ENCODE results near the gene HHAT. TPM values are rescaled to one million over a fixed set of nuclear protein-coding genes. Genes with fewer than 3 reads are reported as not detected.

Gene HHAT
- total RNA-seq, 2 donors from 2014 or later = 4.5 to 4.6 TPM

DNA sequence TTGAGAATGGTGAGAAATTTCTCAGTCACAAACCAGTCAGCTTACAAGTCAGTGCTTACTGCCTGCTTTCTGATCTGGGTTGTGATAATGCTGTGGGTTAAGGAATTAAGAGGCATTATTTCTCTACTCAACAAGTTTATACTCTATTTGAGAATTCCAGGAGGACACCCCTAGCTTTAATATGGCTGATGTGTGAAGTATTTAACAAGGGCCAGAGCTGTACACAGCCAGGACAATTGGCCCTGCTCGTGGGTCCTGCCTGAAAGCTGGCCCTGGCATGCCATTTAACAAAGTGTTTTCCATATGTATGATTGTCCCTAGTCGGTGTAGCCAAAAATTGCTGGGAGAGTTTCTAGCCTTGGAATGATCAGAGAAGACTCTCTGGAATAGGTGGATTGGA is 43.2 kb downstream of the HHAT start:
- TF ChIP-seq, protein P1, sequence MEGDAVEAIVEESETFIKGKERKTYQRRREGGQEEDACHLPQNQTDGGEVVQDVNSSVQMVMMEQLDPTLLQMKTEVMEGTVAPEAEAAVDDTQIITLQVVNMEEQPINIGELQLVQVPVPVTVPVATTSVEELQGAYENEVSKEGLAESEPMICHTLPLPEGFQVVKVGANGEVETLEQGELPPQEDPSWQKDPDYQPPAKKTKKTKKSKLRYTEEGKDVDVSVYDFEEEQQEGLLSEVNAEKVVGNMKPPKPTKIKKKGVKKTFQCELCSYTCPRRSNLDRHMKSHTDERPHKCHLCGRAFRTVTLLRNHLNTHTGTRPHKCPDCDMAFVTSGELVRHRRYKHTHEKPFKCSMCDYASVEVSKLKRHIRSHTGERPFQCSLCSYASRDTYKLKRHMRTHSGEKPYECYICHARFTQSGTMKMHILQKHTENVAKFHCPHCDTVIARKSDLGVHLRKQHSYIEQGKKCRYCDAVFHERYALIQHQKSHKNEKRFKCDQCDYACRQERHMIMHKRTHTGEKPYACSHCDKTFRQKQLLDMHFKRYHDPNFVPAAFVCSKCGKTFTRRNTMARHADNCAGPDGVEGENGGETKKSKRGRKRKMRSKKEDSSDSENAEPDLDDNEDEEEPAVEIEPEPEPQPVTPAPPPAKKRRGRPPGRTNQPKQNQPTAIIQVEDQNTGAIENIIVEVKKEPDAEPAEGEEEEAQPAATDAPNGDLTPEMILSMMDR (IDR thresholded peaks at IDR 0.05) = no peak
- ATAC-seq (ENCODE audit: insufficient number of reproducible peaks, low FRiP score, low read depth) (no peak), DNase-seq (ENCODE audit: low spot score) (no peak)
- H3K27ac ChIP-seq = no peak overlapping the region
- H3K27me3 ChIP-seq (replicated peaks; ENCODE audit: insufficient read depth) = no peaks in the 10 kb centered on the region
- H3K36me3 ChIP-seq = no peaks in the 10 kb centered on the region
- H3K4me1 ChIP-seq (ENCODE audit: control insufficient read depth in 1 of 2, low read depth in 2 of 2) = peaks cover 0 to 18% of the 10 kb centered on the region in 2 donors
- H3K4me3 ChIP-seq = no peak overlapping the region
- H3K9me3 ChIP-seq = no peaks in the 10 kb centered on the region

DNA sequence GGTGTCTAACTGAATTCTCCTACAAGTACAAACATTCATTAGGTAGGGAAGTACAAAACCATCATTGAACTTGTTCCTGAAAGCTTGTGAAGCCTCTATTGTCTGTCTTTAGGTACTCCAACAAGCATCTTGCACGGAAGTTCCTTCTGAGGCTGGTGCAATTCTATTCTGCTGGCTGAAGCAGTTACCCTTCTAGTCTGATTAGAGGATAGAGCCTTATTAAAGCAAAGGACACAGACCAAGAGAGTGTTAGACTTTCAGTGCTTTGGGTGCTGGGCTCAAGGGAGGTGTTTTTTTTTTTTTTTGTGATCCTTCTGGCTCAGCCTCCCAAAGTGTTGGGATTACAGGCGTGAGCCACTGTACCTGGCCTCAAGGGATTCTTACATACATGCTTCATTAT is 43.8 kb downstream of the HHAT start:
- TF ChIP-seq, protein P1 (IDR thresholded peaks at IDR 0.05) = no peak
- Histone ChIP-seq H3K27me3 (replicated peaks; ENCODE audit: insufficient read depth) (no peaks in the 10 kb centered on the region), H3K4me3 (no peak overlapping the region), H3K27ac (no peak overlapping the region), H3K4me1 (ENCODE audit: control insufficient read depth in 1 of 2, low read depth in 2 of 2) (peaks cover 0 to 18% of the 10 kb centered on the region in 2 donors), H3K9me3 (no peaks in the 10 kb centered on the region), H3K36me3 (no peaks in the 10 kb centered on the region)
- no peak for DNase-seq (ENCODE audit: low spot score)
- no peak for ATAC-seq (ENCODE audit: insufficient number of reproducible peaks, low FRiP score, low read depth)

DNA sequence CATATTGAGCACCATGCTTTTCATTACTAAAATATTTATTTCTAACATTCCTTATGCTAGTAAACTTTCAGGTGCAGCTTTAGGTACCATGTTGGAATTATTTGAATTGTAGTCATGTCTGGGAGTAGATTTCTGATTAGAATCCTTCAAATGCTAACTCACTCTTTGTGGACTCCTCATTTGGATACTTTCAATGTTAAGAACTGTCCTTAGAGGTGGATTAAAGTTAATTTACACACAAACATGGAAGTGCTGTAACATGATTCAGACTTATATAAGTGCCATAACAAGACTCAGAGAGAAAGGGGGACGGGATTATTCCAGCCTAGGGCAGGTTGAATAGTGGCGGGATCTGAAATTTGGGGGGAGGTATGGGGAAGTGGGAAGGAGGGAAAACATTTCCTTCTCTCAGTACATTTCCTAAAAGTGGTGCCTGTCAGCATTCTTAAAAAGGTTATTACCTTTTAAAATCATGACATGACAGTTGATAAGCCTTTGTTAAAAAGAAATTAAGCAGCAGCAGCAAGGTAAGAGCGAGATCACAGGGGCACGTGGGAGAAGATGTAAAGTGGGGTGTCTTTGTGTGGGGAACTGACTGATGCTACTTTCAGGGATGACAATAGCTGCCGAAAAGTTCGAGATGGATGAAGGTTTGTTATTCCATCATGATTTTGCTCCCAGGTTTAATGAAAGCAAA is 44.4 kb downstream of the HHAT start:
- Histone ChIP-seq H3K9me3 (no peaks in the 10 kb centered on the region), H3K27me3 (replicated peaks; ENCODE audit: insufficient read depth) (no peaks in the 10 kb centered on the region), H3K27ac (no peak overlapping the region), H3K4me1 (ENCODE audit: control insufficient read depth in 1 of 2, low read depth in 2 of 2) (peaks cover 0 to 18% of the 10 kb centered on the region in 2 donors), H3K36me3 (no peaks in the 10 kb centered on the region), H3K4me3 (no peak overlapping the region)
- DNase-seq (ENCODE audit: low spot score) = no peak
- ATAC-seq (ENCODE audit: insufficient number of reproducible peaks, low FRiP score, low read depth) = no peak
- TF ChIP-seq, protein P1 (IDR thresholded peaks at IDR 0.05) = no peak

DNA sequence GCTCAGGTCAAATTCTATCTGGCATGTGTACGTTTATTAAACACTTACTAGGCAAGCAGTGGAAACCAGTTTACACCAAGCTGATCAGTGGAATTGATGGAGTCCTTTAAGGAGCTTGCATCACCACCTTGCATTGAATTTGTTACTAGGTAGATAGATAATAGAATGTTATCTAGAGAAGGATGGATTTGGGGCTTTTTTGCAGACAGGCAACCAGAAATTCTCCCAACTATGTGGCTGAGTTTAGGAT is 44.9 kb downstream of the HHAT start:
- no peak overlapping the region for H3K4me3 ChIP-seq
- no peaks in the 10 kb centered on the region for H3K9me3 ChIP-seq
- DNase-seq (ENCODE audit: low spot score) (no peak), ATAC-seq (ENCODE audit: insufficient number of reproducible peaks, low FRiP score, low read depth) (no peak)
- no peaks in the 10 kb centered on the region for H3K36me3 ChIP-seq
- no peaks in the 10 kb centered on the region for H3K27me3 ChIP-seq (replicated peaks; ENCODE audit: insufficient read depth)
- TF ChIP-seq, protein P1 (IDR thresholded peaks at IDR 0.05) = no peak
- peaks cover 0 to 18% of the 10 kb centered on the region in 2 donors for H3K4me1 ChIP-seq (ENCODE audit: control insufficient read depth in 1 of 2, low read depth in 2 of 2)
- no peak overlapping the region for H3K27ac ChIP-seq

DNA sequence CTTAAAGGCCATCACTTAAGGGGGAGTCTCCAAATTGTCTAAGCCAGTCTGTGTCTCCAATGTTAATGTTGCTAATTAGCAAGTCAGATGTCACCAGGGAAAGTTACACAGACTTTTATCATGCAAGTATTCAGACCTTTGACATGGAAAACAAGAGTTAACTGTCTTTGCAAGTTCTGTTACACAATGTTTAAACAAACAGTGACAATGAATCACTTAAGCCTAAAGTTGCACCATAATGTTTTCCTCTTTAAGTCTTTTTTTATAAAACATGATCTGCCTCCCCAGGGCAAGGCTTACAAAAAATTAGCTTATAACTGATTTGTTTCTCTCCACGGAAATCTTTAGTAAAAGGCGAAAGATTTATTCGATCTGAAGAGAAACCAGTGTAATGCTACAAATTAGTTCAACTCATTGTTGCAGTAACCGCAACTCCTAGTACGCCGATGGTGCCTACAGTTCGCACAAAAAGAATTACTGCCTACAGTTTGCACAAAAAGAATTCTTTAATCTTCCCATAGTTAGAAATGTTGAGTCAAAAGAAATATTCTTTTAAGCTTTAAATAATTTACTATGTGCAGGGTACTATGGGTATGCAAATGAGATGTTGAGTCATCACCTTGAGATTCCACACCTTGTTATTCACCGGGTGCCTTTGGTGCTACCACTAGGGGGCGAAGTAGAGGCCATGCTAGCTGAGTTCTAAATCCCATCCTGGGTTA is 45.3 kb downstream of the HHAT start:
- Histone ChIP-seq H3K4me1 (ENCODE audit: control insufficient read depth in 1 of 2, low read depth in 2 of 2) (peaks cover 0 to 18% of the 10 kb centered on the region in 2 donors), H3K9me3 (no peaks in the 10 kb centered on the region), H3K27ac (no peak overlapping the region), H3K4me3 (no peak overlapping the region), H3K27me3 (replicated peaks; ENCODE audit: insufficient read depth) (no peaks in the 10 kb centered on the region), H3K36me3 (no peaks in the 10 kb centered on the region)
- TF ChIP-seq, protein P1 (IDR thresholded peaks at IDR 0.05) = peak; percentile 39
- ATAC-seq (ENCODE audit: insufficient number of reproducible peaks, low FRiP score, low read depth) = no peak
- no peak for DNase-seq (ENCODE audit: low spot score)

Measured in thoracic aorta (tissue), 2 donors.